ENCODE results near the gene FAM53B.
"Not testable (repeated sequence)": the region's sequence is repeated elsewhere in the genome, so short reads cannot be mapped to it uniquely, and the experiment has no call there.

Gene FAM53B

DNA sequence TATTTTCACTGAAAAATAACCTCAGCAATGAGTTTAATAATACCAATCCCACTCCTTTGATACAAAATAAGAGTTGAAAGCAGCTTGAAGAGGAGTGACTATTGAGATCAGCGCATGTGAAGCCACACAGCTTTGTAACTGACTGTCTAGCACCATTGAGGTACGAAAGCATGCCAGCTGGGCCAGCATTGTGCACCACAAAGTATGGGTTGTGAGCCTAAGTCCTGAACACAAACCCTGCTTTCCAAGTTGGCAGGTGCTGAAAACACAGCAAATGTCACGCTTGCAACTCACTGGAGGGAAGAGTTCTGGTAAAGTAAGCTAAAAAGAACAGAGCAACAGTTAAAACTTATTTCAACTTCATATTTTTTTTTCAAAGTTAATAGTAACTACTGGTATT, 4.0 kb upstream of the FAM53B start:
- H3K4me3 ChIP-seq (replicated peaks in 1 of 2; ENCODE audit: low read depth in 2 of 2, low read length in 2 of 2): no peak overlapping the region
- no peak for DNase-seq (ENCODE audit: low read depth in 2 of 2)
- TF ChIP-seq, protein P1, sequence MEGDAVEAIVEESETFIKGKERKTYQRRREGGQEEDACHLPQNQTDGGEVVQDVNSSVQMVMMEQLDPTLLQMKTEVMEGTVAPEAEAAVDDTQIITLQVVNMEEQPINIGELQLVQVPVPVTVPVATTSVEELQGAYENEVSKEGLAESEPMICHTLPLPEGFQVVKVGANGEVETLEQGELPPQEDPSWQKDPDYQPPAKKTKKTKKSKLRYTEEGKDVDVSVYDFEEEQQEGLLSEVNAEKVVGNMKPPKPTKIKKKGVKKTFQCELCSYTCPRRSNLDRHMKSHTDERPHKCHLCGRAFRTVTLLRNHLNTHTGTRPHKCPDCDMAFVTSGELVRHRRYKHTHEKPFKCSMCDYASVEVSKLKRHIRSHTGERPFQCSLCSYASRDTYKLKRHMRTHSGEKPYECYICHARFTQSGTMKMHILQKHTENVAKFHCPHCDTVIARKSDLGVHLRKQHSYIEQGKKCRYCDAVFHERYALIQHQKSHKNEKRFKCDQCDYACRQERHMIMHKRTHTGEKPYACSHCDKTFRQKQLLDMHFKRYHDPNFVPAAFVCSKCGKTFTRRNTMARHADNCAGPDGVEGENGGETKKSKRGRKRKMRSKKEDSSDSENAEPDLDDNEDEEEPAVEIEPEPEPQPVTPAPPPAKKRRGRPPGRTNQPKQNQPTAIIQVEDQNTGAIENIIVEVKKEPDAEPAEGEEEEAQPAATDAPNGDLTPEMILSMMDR (IDR thresholded peaks at IDR 0.05; ENCODE audit: low read depth, low read length): no peak

DNA sequence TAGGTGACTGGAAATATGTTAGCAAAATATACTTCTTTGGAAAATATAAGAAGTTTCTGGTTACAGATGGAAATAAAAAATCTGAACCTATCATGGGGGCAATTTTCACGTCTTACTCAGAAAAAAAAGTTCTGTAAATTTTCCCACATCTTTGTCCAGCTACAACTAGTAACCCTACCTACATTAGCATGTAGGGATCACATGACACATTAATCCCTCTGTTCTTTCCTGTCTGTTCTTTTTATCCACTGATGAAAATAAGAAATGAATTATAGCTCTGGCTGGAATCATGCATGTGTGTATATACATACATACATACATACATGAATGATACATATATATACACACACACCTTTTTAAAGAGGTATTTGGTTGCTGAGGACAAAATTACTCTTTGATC, 3.6 kb upstream of the FAM53B start:
- no peak for DNase-seq (ENCODE audit: low read depth in 2 of 2)
- no peak overlapping the region for H3K4me3 ChIP-seq (replicated peaks in 1 of 2; ENCODE audit: low read depth in 2 of 2, low read length in 2 of 2)
- TF ChIP-seq, protein P1 (IDR thresholded peaks at IDR 0.05; ENCODE audit: low read depth, low read length): no peak

DNA sequence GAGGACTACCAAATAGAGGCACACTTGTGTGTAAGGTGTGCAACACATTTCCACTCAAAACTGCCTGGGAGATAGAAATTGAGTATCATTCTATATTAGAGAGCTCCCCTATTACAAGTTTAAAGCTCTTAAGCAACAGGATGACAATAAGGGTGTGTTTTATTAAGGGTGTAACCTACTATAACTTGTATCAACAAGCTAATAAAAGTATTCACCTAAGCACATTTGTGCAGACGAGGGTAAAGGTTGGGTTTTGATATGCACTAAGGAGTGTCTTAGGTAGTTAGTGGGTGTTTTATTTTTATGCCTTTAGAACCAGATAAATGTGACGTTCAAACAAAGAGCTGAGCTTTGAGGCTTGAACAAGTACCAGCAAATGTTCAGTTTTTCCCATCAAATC, 2.8 kb upstream of the FAM53B start:
- TF ChIP-seq, protein P1 (IDR thresholded peaks at IDR 0.05; ENCODE audit: low read depth, low read length): no peak
- DNase-seq (ENCODE audit: low read depth in 2 of 2): no peak
- no peak overlapping the region for H3K4me3 ChIP-seq (replicated peaks in 1 of 2; ENCODE audit: low read depth in 2 of 2, low read length in 2 of 2)

DNA sequence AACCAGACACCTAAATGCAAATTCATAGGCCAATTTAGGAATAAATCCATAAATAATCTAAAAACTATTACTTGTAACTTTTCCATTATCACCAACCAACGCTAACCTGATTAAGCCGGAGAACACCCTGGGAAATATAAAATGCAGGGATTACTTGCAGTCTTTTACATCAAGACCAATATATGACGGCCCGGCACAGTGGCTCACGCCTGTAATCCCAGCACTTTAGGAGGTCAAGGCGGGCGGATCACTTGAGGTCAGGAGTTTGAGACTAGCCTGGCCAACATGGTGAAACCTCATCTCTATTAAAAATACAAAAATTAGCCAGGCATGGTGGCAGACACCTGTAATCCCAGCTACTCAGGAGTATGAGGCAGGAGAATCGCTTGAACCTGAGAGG, 2.3 kb upstream of the FAM53B start:
- DNase-seq (ENCODE audit: low read depth in 2 of 2); H3K4me3 ChIP-seq (replicated peaks in 1 of 2; ENCODE audit: low read depth in 2 of 2, low read length in 2 of 2): not testable (repeated sequence)

- peak; percentile 71 to 77 for DNase-seq (ENCODE audit: low read depth in 2 of 2)
- no peak overlapping the region for H3K4me3 ChIP-seq (replicated peaks in 1 of 2; ENCODE audit: low read depth in 2 of 2, low read length in 2 of 2)
- TF ChIP-seq, protein P1 (IDR thresholded peaks at IDR 0.05; ENCODE audit: low read depth, low read length): peak; percentile 25
Observed at GRCh38 chr10:124745673-124746072, 1.5 kb upstream of the FAM53B start.

DNA sequence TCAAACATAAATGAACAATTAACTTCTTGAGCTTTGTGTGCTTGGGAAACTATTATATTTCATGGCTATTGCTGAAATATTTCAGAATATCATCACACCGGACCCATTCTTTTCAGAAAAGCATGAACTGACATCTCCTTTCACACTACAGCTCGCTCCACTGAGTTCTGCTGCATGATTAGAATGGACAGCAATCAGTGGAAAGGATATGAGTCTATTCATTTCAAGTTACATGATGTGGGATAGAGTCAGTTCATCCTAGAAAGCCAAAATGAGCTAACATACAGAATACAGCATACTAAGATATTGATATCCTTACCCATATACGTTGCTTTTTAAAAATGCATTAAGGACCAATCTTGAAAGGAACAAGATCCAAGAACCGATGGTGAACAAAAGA, 1.1 kb upstream of the FAM53B start:
- TF ChIP-seq, protein P1 (IDR thresholded peaks at IDR 0.05; ENCODE audit: low read depth, low read length): no peak
- no peak for DNase-seq (ENCODE audit: low read depth in 2 of 2)
- no peak overlapping the region for H3K4me3 ChIP-seq (replicated peaks in 1 of 2; ENCODE audit: low read depth in 2 of 2, low read length in 2 of 2)

DNA sequence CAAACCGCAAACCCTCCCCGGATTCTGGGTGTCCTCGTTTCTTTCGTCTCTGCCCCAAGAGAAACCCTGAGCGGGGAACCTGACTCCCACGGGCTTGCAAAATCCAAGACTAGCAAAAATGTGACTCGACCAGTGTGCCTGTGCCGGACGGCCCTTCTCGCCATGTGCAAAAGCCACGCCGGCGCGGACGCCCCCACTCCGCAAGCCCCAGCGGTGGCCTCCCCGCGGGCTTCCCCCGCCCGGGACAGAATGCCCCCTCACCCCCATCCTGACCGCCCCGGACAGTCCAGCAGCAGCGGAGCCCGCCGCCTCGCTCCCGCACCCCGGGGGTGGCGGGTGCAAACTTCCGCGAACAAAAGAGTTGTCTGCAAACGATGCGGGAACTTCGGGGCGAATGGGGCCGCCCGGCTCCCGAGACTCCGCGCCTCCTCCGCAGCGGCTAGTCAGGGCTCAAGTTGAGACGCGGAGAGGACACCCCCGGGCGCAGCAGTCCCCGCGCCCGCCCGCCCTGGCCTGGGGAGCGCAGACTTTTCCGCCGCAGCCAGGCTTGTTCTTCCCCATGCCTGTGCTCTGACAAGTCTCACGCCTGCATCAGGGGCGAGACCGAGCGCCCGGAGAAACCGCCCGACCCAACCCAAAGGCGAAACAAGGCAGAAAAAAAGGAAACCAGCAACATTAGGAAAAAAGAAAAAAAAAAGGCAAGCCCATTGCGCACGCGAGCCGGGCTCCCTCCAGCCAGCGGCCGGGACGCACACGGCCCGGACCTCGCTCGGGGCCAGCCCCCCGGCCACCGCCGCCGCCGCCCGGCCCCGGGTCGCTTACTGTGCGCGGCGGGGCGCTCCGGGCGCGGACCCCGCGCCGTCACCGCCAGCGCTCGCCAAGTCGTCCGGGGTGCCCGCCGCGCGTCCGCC, 732 bp downstream of the FAM53B start:
- peak overlapping the region; percentile 67 to 71 for H3K4me3 ChIP-seq (replicated peaks in 1 of 2; ENCODE audit: low read depth in 2 of 2, low read length in 2 of 2)
- TF ChIP-seq, protein P1 (IDR thresholded peaks at IDR 0.05; ENCODE audit: low read depth, low read length): no peak
- DNase-seq (ENCODE audit: low read depth in 2 of 2): peak; percentile 27 to 47
